ENCODE data around the gene TMEM207.
"Not testable (repeated sequence)": the region's sequence is repeated elsewhere in the genome, so short reads cannot be mapped to it uniquely, and the experiment has no call there.

TMEM207 gene

GRCh38 chr3:190449801-190450200 is at the start of gene TMEM207:
Gene TMEM207, minus strand, starts transcription at chr3:190449901. Its CDS starts 92 bp downstream, at chr3:190449809.
- no peak for ATAC-seq

GRCh38 chr3:190499122-190499521 is 49.4 kb upstream of the TMEM207 start:
- ATAC-seq, result no peak

GRCh38 chr3:190498293-190498692 is 48.6 kb upstream of the TMEM207 start:
- no peak for ATAC-seq

- ATAC-seq, result no peak
These were observed 48.1 kb upstream of the TMEM207 start for GRCh38 chr3:190497811-190498210.

GRCh38 chr3:190496859-190497258 is 47.2 kb upstream of the TMEM207 start:
- ATAC-seq, result no peak

- ATAC-seq, result no peak
These were observed 46.1 kb upstream of the TMEM207 start for GRCh38 chr3:190495796-190496195.

GRCh38 chr3:190495354-190495753 is 45.7 kb upstream of the TMEM207 start:
- ATAC-seq, result no peak

GRCh38 chr3:190494907-190495306 is 45.2 kb upstream of the TMEM207 start:
- ATAC-seq, result no peak

- ATAC-seq, result no peak
These were observed 43.3 kb upstream of the TMEM207 start for GRCh38 chr3:190492966-190493365.

GRCh38 chr3:190492129-190492528 is 42.4 kb upstream of the TMEM207 start:
- no peak for ATAC-seq

- ATAC-seq, result peak; percentile 86 to 91
These were observed 41.9 kb upstream of the TMEM207 start for GRCh38 chr3:190491533-190492054.

GRCh38 chr3:190486908-190487607 is 37.4 kb upstream of the TMEM207 start:
- no peak for ATAC-seq

GRCh38 chr3:190486533-190486864 is 36.8 kb upstream of the TMEM207 start:
- ATAC-seq, result no peak

- no peak for ATAC-seq
These were observed 36.3 kb upstream of the TMEM207 start for GRCh38 chr3:190485830-190486532.

GRCh38 chr3:190481779-190482178 is 32.1 kb upstream of the TMEM207 start:
- no peak for ATAC-seq

- not testable (repeated sequence) for ATAC-seq
These were observed 23.6 kb upstream of the TMEM207 start for GRCh38 chr3:190473261-190473660.

GRCh38 chr3:190467922-190468321 is 18.2 kb upstream of the TMEM207 start:
- ATAC-seq, result no peak

GRCh38 chr3:190458040-190458439 is 8.3 kb upstream of the TMEM207 start:
- no peak for ATAC-seq

- no peak for ATAC-seq
These were observed 7.1 kb upstream of the TMEM207 start for GRCh38 chr3:190456770-190457169.

- ATAC-seq, result no peak
These were observed 6.1 kb upstream of the TMEM207 start for GRCh38 chr3:190455828-190456227.

GRCh38 chr3:190448256-190448655 is 1.4 kb downstream of the TMEM207 start:
- ATAC-seq, result no peak

- ATAC-seq, result peak in 1 of 2 donors; percentile 30
These were observed 3.0 kb downstream of the TMEM207 start for GRCh38 chr3:190446573-190447279.

GRCh38 chr3:190444576-190445145 is 5.0 kb downstream of the TMEM207 start:
- no peak for ATAC-seq

Measured in activated CD4-positive, CD25-positive, alpha-beta regulatory T cell treated with anti-CD3 and anti-CD28 coated beads, Interleukin-2, amount 50 U/mL, for 24 hours (primary cell).